Measurements from ENCODE around the gene ETV5.

DNA sequence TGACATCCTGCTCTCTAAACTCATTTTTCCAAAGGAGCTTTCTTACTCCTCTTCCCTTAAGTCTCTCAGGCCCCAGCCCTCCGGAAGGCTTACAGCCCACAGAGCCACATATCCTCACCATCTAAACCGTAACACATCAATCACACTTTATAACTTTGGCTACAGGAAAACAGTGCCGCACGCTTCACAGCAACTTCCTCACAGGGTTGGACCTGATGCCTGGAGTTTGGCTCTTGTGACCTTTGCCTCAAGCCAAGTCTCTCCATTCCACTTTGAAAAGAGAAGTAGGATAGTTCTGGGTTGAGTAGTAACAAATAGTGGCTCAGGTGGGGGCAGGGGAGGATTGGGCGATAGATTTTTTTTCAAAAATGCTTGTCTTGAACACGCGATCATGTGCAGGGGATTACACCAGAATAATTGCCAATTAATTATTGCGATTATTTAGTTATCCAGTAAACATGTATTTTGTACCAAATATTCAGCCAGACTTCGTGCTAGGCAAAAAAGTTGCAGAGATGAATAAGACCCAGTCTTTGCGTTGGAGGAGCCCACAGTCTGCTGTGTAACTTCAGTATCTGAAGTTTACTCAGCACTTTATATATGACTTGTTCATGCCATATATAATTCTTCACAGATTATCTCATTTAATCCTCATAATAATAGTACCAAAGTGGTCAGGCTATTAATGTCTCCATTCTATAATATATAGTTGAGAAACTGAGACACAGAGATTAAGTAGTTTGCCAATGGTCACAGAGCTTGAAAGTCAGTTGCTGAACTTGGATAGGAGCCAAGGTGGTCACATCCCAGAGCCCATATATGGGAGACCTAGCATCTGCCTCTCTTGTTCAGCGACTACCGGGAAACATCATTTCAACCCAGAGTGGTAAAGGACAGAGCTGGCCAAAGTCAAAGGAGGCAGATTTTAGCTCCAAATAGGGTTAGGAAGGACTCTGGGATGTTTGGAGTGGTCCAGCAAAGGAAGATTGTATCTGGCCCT, 2.4 kb upstream of the ETV5 start:
- TF ChIP-seq, protein P1, sequence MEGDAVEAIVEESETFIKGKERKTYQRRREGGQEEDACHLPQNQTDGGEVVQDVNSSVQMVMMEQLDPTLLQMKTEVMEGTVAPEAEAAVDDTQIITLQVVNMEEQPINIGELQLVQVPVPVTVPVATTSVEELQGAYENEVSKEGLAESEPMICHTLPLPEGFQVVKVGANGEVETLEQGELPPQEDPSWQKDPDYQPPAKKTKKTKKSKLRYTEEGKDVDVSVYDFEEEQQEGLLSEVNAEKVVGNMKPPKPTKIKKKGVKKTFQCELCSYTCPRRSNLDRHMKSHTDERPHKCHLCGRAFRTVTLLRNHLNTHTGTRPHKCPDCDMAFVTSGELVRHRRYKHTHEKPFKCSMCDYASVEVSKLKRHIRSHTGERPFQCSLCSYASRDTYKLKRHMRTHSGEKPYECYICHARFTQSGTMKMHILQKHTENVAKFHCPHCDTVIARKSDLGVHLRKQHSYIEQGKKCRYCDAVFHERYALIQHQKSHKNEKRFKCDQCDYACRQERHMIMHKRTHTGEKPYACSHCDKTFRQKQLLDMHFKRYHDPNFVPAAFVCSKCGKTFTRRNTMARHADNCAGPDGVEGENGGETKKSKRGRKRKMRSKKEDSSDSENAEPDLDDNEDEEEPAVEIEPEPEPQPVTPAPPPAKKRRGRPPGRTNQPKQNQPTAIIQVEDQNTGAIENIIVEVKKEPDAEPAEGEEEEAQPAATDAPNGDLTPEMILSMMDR (IDR thresholded peaks at IDR 0.05 in 4 of 5, conservative IDR thresholded peaks at IDR 0.05 in 1 of 5), result no peak
- no peak for TF ChIP-seq POLR2A (IDR thresholded peaks at IDR 0.05)
